Measurements from ENCODE around the gene HCN3.

Gene HCN3

DNA sequence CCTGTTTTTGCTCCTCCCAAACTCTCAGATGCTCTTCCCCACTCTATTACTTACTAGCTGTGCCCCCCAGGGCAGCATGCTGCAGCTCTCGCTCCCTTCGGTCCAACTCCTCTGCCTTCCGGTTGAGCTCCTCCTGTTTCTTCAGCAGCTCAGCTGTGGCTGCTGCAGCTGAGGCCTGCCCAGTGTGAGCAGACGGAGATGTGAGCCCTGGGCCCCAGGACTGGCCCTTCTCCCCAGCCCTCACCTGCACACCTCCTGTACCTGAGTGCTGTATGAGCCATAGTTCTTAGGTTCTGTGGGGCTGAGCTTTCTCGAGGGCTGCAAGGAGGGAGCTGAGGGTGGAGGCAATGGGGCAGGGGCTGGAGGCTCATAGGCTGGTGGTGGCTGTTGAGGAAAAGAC is 17.0 kb upstream of the HCN3 start:
- H3K79me2 ChIP-seq: no peaks in the 10 kb centered on the region
- H3K27me3 ChIP-seq (ENCODE audit: control insufficient read depth, insufficient read depth, low read length): no peaks in the 10 kb centered on the region
- H3K4me1 ChIP-seq: no peaks in the 10 kb centered on the region
- no peak overlapping the region for H3K9ac ChIP-seq
- H3K27ac ChIP-seq: no peak overlapping the region
- no peaks in the 10 kb centered on the region for H3K36me3 ChIP-seq (ENCODE audit: control insufficient read depth, insufficient read depth, low read length)
- TF ChIP-seq CTCF (IDR thresholded peaks at IDR 0.05): no peak
- no peaks in the 10 kb centered on the region for H3K9me3 ChIP-seq (ENCODE audit: control insufficient read depth, low read length)
- no peak overlapping the region for H3K4me2 ChIP-seq (ENCODE audit: low read length)
- H3K4me3 ChIP-seq (ENCODE audit: low read depth, low read length): no peak overlapping the region
- no peak overlapping the region for H2AFZ ChIP-seq

DNA sequence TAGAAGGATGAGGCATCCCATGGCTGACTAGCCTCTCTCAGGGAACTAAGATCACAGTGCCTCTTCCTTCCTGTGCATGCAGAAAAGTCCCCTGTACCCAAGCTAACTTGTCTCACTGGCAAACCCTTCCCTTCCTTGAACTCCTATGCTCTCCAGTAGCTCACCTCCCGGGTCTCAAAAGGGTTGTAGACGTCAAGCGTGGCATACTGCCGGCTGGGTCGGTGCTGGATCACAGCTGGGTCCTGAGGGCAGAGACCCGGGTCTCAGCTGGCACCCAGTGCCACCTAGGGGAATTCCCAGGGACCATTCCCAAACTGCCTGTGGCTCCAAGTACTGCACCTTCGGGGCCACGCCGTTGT is 15.8 kb upstream of the HCN3 start:
- Histone ChIP-seq H3K4me3 (ENCODE audit: low read depth, low read length) (peak overlapping the region; percentile 92), H3K9ac (no peak overlapping the region), H3K27ac (peak overlapping the region; percentile 80), H3K9me3 (ENCODE audit: control insufficient read depth, low read length) (no peaks in the 10 kb centered on the region), H3K36me3 (ENCODE audit: control insufficient read depth, insufficient read depth, low read length) (no peaks in the 10 kb centered on the region), H3K4me1 (no peaks in the 10 kb centered on the region), H3K27me3 (ENCODE audit: control insufficient read depth, insufficient read depth, low read length) (no peaks in the 10 kb centered on the region), H2AFZ (peak overlapping the region; percentile 75), H3K4me2 (ENCODE audit: low read length) (peak overlapping the region; percentile 98), H3K79me2 (no peaks in the 10 kb centered on the region)
- no peak for TF ChIP-seq CTCF (IDR thresholded peaks at IDR 0.05)

DNA sequence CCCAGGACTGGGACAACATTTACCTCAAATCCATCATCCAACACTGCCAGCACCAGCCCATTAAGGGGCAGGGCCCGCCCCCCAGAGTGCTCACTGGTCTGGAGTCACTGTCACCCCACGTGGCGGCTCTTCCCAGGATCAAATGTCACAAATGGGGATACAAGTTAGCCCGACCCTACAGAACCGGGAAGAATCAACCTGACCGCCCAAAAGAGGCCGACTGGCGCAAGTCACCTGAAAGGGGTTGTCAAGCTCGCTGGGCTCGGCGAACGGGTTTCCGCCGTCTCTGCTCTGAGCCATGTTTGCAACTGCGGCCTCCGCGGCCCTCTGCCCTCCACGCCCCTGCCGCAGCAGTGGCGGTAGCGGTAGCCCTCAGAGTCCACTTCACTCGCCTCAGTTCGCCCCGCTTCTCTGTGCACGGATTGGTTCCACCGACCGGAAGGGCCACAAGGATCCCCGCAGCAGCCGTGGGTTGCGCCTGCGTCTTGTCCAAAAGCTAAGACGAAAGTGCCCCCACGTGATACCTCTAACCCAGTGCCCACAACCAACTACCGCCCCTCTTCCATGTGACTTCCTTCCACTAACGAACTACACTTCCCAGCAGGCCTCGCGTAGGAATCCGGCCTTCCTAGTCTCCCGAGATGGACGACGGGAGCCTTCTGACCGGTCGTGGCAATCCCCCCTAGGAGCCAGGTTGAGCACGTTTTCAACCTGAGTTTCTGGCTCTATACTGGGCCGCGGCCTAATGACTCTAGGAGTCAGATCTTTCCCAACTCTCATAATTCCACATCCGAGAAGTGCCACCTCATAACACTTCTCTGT is 15.2 kb upstream of the HCN3 start, which contains the start of gene SCAMP3:
SCAMP3 (minus strand) TSS at position 509 of the 822 bp plus-strand sequence; CDS start at position 300, 209 bp downstream.
- H3K4me1 ChIP-seq: no peaks in the 10 kb centered on the region
- no peaks in the 10 kb centered on the region for H3K79me2 ChIP-seq
- peak within 1 kb of the TSS; percentile 75 for H2AFZ ChIP-seq
- no peak for TF ChIP-seq CTCF (IDR thresholded peaks at IDR 0.05)
- H3K4me2 ChIP-seq (ENCODE audit: low read length): peak within 1 kb of the TSS; percentile 98
- H3K9me3 ChIP-seq (ENCODE audit: control insufficient read depth, low read length): no peaks in the 10 kb centered on the region
- no peaks in the 10 kb centered on the region for H3K27me3 ChIP-seq (ENCODE audit: control insufficient read depth, insufficient read depth, low read length)
- peak within 1 kb of the TSS; percentile 19 for H3K9ac ChIP-seq
- H3K27ac ChIP-seq: peak within 1 kb of the TSS; percentile 80
- peak within 1 kb of the TSS; percentile 92 for H3K4me3 ChIP-seq (ENCODE audit: low read depth, low read length)
- no peaks in the 10 kb centered on the region for H3K36me3 ChIP-seq (ENCODE audit: control insufficient read depth, insufficient read depth, low read length)

DNA sequence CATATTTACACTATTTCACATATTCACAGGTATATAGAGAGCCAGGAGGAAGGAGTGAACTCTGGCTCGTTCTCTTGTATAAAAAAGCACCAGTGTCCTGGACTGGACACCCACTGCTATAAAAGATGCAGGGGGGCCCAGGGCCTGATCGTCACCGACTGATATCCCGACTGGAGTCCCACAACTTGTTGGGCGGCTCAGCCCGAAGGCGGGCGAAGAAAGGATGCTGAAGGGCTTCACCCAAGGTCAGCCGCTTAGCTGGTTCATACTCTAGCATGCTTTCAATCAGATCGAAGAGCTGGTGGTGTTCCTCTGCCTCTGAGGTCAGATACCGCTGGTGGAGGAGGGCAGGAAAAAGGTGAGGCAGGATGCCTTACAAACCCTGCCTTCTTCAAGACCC is 14.2 kb upstream of the HCN3 start:
- no peaks in the 10 kb centered on the region for H3K36me3 ChIP-seq (ENCODE audit: control insufficient read depth, insufficient read depth, low read length)
- no peak overlapping the region for H3K9ac ChIP-seq
- TF ChIP-seq CTCF (IDR thresholded peaks at IDR 0.05): no peak
- no peak overlapping the region for H3K27ac ChIP-seq
- H3K27me3 ChIP-seq (ENCODE audit: control insufficient read depth, insufficient read depth, low read length): no peaks in the 10 kb centered on the region
- H2AFZ ChIP-seq: no peak overlapping the region
- no peak overlapping the region for H3K4me3 ChIP-seq (ENCODE audit: low read depth, low read length)
- no peaks in the 10 kb centered on the region for H3K4me1 ChIP-seq
- H3K79me2 ChIP-seq: no peaks in the 10 kb centered on the region
- H3K9me3 ChIP-seq (ENCODE audit: control insufficient read depth, low read length): no peaks in the 10 kb centered on the region
- no peak overlapping the region for H3K4me2 ChIP-seq (ENCODE audit: low read length)

- no peak for TF ChIP-seq CTCF (IDR thresholded peaks at IDR 0.05)
- Histone ChIP-seq H3K4me3 (ENCODE audit: low read depth, low read length) (no peak overlapping the region), H3K4me2 (ENCODE audit: low read length) (no peak overlapping the region), H3K4me1 (peaks cover 2% of the 10 kb centered on the region), H3K27me3 (ENCODE audit: control insufficient read depth, insufficient read depth, low read length) (no peaks in the 10 kb centered on the region), H3K79me2 (peaks cover 2% of the 10 kb centered on the region), H3K9ac (no peak overlapping the region), H2AFZ (no peak overlapping the region), H3K36me3 (ENCODE audit: control insufficient read depth, insufficient read depth, low read length) (no peaks in the 10 kb centered on the region), H3K27ac (no peak overlapping the region), H3K9me3 (ENCODE audit: control insufficient read depth, low read length) (no peaks in the 10 kb centered on the region)
These were observed 10.7 kb upstream of the HCN3 start for GRCh38 chr1:155266553-155266952.
